CD8-positive, alpha-beta memory T cell (primary cell): ENCODE data around the gene CMSS1. TPM values are rescaled to one million over a fixed set of nuclear protein-coding genes. Genes with fewer than 3 reads are reported as not detected.
A peak's percentile ranks its signal among the peaks of the same experiment; 100 is the strongest.

ENCODE experiments used
- CTCF ChIA-PET: fragments of 350-600 bp; sonication (Branson Sonifier 250); formaldehyde crosslinking; loops from one replicate; lab custom pipeline; 2021; ENCODE audit warnings: antibody characterized with exemption; lab: Charles Lee
- POLR2A ChIA-PET: fragments of 350-600 bp; sonication (Branson Sonifier 250); formaldehyde crosslinking; loops from one replicate; lab custom pipeline; 2021; ENCODE audit warnings: antibody characterized with exemption; lab: Charles Lee
- DNase-seq, 5 donors: peaks; one replicate each; pipeline versions ENCODE4 v3.0.0 to v3.0.0-alpha.2; 2020 to 2022; ENCODE audit warnings: mixed read lengths in 1 of 5
- H3K27ac ChIP-seq: one replicate; pipeline ENCODE4 v1.7.0; 2013; ENCODE audit warnings: low read depth, mild to moderate bottlenecking, low read length, moderate library complexity
- H3K27me3 ChIP-seq: 2 replicates; pipeline ENCODE4 v1.7.0; 2013; ENCODE audit warnings: low read length, mild to moderate bottlenecking; ENCODE audit not compliant: insufficient read depth, poor library complexity, severe bottlenecking
- H3K36me3 ChIP-seq: 2 replicates; pipeline ENCODE4 v1.7.0; 2013; ENCODE audit warnings: mild to moderate bottlenecking, low read length, moderate library complexity; ENCODE audit not compliant: insufficient read depth
- H3K4me1 ChIP-seq: 2 replicates; pipeline ENCODE4 v1.7.0; 2013; ENCODE audit warnings: mild to moderate bottlenecking, low read length, moderate library complexity; ENCODE audit not compliant: insufficient read depth
- H3K4me3 ChIP-seq: 2 replicates; pipeline ENCODE4 v1.7.0; 2013; ENCODE audit warnings: mild to moderate bottlenecking, low read length
- H3K9me3 ChIP-seq: 2 replicates; pipeline ENCODE4 v1.7.0; 2013; ENCODE audit warnings: mild to moderate bottlenecking, low read length
- H3K27ac Mint-ChIP-seq, 8 donors: one replicate each; pipeline ENCODE4 v1.8.0; 2020 to 2021; ENCODE audit warnings: mixed read lengths in 8 of 8, mild to moderate bottlenecking in 6 of 8, inconsistent platforms in 3 of 8, moderate library complexity in 3 of 8
- H3K27me3 Mint-ChIP-seq, 2 donors: one replicate each; pipeline ENCODE4 v1.8.0; 2020 to 2021; ENCODE audit warnings: mixed read lengths in 2 of 2, mild to moderate bottlenecking in 1 of 2, moderate library complexity in 1 of 2
- H3K36me3 Mint-ChIP-seq, 3 donors: one replicate each; pipeline ENCODE4 v1.8.0; 2020 to 2021; ENCODE audit warnings: mixed read lengths in 3 of 3, inconsistent platforms in 1 of 3, mild to moderate bottlenecking in 1 of 3
- H3K4me1 Mint-ChIP-seq, 3 donors: one replicate each; pipeline ENCODE4 v1.8.0; 2020 to 2021; ENCODE audit warnings: mixed read lengths in 3 of 3, inconsistent platforms in 1 of 3, mild to moderate bottlenecking in 1 of 3
- H3K4me3 Mint-ChIP-seq, 7 donors: one replicate each; pipeline ENCODE4 v1.8.0; 2020 to 2021; ENCODE audit warnings: mixed read lengths in 7 of 7, mild to moderate bottlenecking in 6 of 7, moderate library complexity in 4 of 7, inconsistent platforms in 2 of 7
- H3K9me3 Mint-ChIP-seq, 5 donors: one replicate each; pipeline ENCODE4 v1.8.0; 2020 to 2022; ENCODE audit warnings: mixed read lengths in 5 of 5, mild to moderate bottlenecking in 3 of 5, moderate library complexity in 2 of 5, inconsistent platforms in 1 of 5
- polyA plus RNA-seq: library from polyadenylated mRNA; unstranded; fragments of 300-500 nt; fragmentation: Illumina TruSeq; gene quantifications from one replicate; pipeline ENCODE4 v1.2.3, GENCODE V29; 2021
- total RNA-seq, 2 experiments: library from RNA; stranded (reverse); gene quantifications; one replicate each; pipeline ENCODE4 v1.2.3, GENCODE V29; 2021

Gene CMSS1
- total and polyA plus RNA-seq, 3 experiments from 2014 or later: 16.8 to 143 (median 140) TPM

DNA sequence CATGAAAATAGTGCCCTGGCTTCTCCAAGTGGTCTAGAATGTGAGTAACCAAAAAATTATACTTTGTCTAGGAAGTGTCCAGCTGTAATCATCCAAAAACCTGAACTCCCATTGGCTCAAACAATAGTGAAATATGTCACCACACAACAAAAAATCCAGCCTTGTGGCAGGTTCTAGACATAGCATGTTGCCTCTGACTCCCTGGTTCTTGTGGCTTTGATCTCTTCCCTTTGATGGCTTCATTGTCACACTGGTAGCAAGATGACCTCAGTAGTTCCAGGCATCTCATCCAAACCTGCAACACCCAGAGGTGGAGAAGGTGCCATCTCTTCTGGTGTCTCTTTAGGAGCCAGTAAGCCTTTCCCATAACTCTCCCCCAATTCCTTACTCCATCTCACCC lies 74.7 kb downstream of the CMSS1 start:
- no peak overlapping the region for H3K4me3 ChIP-seq
- no peak for DNase-seq
- Mint-ChIP-seq H3K36me3 (peaks cover 0 to 8% (median 4%) of the 10 kb centered on the region in 3 donors), H3K27ac (peak overlapping the region in 1 of 8 donors; percentile 41), H3K9me3 (no peaks in the 10 kb centered on the region), H3K27me3 (no peaks in the 10 kb centered on the region), H3K4me1 (peaks cover 0 to 14% (median 4%) of the 10 kb centered on the region in 3 donors), H3K4me3 (no peak overlapping the region)
- ChIA-PET CTCF (no interaction called here), POLR2A (no interaction called here)
- H3K36me3 ChIP-seq: no peaks in the 10 kb centered on the region
- H3K27ac ChIP-seq: no peak overlapping the region
- no peaks in the 10 kb centered on the region for H3K4me1 ChIP-seq
- H3K9me3 ChIP-seq: no peaks in the 10 kb centered on the region
- H3K27me3 ChIP-seq: no peaks in the 10 kb centered on the region

DNA sequence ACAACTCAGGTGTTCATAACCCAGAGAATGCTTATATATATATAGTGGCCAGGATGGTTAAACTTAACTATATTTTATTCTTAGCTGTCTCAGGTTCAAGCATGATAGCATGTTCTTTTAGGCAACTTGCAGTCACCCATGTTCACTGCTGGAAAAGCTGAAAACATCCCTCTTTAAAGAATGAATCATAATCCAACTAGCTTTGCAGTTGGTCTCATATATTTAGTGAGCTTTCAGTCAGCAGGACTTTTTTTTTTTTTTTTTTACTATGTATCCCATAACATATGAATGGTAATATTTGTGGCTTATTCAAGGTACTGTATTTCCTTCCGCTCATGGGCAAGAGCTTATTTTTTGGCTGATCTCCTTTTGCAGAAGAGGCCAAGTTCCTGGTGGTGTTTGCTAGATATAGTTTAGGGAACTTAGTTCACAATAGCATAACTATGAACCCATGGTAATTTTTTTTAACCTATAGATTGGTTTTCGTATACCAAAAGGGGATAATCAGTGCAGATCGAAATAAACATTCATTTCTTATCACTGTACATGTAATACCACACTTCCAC lies 77.6 kb downstream of the CMSS1 start:
- Histone ChIP-seq H3K27ac (no peak overlapping the region), H3K27me3 (no peaks in the 10 kb centered on the region), H3K36me3 (no peaks in the 10 kb centered on the region), H3K9me3 (no peaks in the 10 kb centered on the region), H3K4me3 (no peak overlapping the region), H3K4me1 (no peaks in the 10 kb centered on the region)
- CTCF ChIA-PET: interaction anchor here (0.8 kb wide), 1 partner anchor 64 kb away, joined by 3 read pairs; no protein-coding TSS in a partner anchor
- DNase-seq: no peak
- H3K9me3 Mint-ChIP-seq: no peaks in the 10 kb centered on the region
- no peak overlapping the region for H3K4me3 Mint-ChIP-seq
- H3K27me3 Mint-ChIP-seq: no peaks in the 10 kb centered on the region
- H3K4me1 Mint-ChIP-seq: peaks cover 0 to 14% (median 0%) of the 10 kb centered on the region in 3 donors
- POLR2A ChIA-PET: interaction anchor here (0.7 kb wide), 1 partner anchor 178 kb away, joined by 3 read pairs; no protein-coding TSS in a partner anchor
- H3K36me3 Mint-ChIP-seq: peaks cover 0 to 4% (median 4%) of the 10 kb centered on the region in 3 donors
- H3K27ac Mint-ChIP-seq: no peak overlapping the region

DNA sequence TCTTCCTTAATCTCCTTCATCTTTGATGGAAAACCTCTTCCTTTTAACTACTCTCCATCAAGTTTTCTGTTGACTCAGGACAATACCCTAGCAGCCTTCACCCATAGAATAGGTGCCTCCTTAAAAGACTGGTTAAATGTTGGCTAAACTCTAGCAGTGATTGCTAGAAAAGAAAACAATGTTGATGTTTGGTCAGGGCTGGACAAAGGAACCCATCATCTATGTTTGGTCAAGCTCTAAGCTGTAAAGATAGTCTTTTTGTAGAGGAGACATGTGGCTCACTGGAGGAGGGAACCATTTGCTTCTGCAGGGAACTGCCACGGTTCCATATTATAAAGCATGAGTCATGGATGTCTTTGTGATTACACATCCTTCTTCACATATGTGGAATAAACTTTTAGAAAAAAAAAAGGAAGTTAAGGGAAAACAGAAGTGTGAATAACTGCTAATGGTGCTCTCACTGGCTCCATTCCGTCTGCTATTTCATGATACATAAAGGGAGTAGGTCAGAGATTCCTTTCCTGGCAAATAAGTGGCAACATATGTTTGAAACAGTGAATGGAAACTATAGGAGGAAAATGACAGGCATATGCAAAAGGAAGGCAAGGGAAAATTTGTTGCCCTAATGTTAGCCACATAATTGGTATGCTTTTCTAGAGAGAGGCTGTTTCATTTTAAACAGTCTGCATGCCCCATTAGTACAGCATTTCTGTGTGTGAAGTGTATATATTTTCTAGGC lies 78.2 kb downstream of the CMSS1 start:
- Mint-ChIP-seq H3K27me3 (no peaks in the 10 kb centered on the region), H3K9me3 (no peaks in the 10 kb centered on the region), H3K27ac (peak overlapping the region in 1 of 8 donors; percentile 77), H3K4me1 (peaks cover 0 to 14% (median 0%) of the 10 kb centered on the region in 3 donors), H3K4me3 (no peak overlapping the region), H3K36me3 (peaks cover 0 to 4% (median 3%) of the 10 kb centered on the region in 3 donors)
- Histone ChIP-seq H3K9me3 (no peaks in the 10 kb centered on the region), H3K4me1 (no peaks in the 10 kb centered on the region), H3K27me3 (no peaks in the 10 kb centered on the region), H3K36me3 (no peaks in the 10 kb centered on the region), H3K4me3 (no peak overlapping the region), H3K27ac (no peak overlapping the region)
- DNase-seq: no peak
- CTCF ChIA-PET: no interaction called here
- POLR2A ChIA-PET: interaction anchor here (0.7 kb wide), 1 partner anchor 177 kb away, joined by 3 read pairs; no protein-coding TSS in a partner anchor

DNA sequence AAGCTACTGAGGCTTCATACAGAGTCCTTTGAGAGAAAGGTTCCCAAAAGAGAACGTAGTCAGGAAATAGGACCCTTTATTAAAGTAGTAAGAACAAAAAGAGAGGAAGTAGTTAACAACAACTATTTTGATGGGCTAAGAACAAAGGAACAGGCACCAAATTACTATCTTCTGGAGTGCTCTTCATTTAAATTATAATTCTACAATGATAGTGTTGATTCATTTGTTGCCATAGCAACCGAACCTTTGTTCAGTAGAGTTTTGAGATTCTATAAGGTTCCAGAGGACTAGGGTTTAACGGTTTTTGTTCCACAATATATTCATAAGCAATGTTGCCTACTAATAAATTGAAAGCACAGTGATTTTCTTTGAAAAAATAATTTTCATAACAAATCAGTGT lies 78.8 kb downstream of the CMSS1 start:
- Histone ChIP-seq H3K9me3 (no peaks in the 10 kb centered on the region), H3K36me3 (no peaks in the 10 kb centered on the region), H3K4me3 (no peak overlapping the region), H3K27me3 (no peaks in the 10 kb centered on the region), H3K27ac (no peak overlapping the region), H3K4me1 (no peaks in the 10 kb centered on the region)
- CTCF ChIA-PET: no interaction called here
- POLR2A ChIA-PET: no interaction called here
- no peak overlapping the region for H3K27ac Mint-ChIP-seq
- H3K9me3 Mint-ChIP-seq: no peaks in the 10 kb centered on the region
- H3K4me3 Mint-ChIP-seq: no peak overlapping the region
- no peak for DNase-seq
- no peaks in the 10 kb centered on the region for H3K27me3 Mint-ChIP-seq
- H3K36me3 Mint-ChIP-seq: peaks cover 0 to 4% (median 3%) of the 10 kb centered on the region in 3 donors
- H3K4me1 Mint-ChIP-seq: peaks cover 0 to 14% (median 0%) of the 10 kb centered on the region in 3 donors

DNA sequence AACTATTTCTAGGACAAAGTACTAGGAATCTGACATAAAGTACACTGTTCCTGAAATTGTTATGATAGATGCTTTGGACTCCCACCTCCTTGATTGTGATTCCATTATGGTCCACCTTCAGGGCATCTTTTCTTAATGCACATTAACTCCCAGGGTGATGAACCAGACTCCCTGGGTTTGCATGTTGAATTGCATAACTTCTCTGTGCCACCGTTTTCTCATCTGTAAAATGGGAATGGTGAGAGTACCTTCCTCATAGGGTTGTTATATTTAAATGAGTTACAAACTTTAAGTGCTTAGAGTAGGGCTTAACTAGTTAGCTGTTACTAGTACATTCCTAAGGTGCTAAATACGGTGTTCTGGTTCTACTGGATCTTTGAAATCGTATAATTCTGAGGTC lies 81.9 kb downstream of the CMSS1 start:
- ChIA-PET CTCF (no interaction called here), POLR2A (no interaction called here)
- Histone ChIP-seq H3K36me3 (no peaks in the 10 kb centered on the region), H3K4me1 (no peaks in the 10 kb centered on the region), H3K9me3 (no peaks in the 10 kb centered on the region), H3K27me3 (no peaks in the 10 kb centered on the region), H3K27ac (no peak overlapping the region), H3K4me3 (no peak overlapping the region)
- Mint-ChIP-seq H3K27me3 (no peaks in the 10 kb centered on the region), H3K36me3 (peaks cover 0 to 4% (median 0%) of the 10 kb centered on the region in 3 donors), H3K27ac (no peak overlapping the region), H3K9me3 (no peaks in the 10 kb centered on the region), H3K4me3 (no peak overlapping the region), H3K4me1 (peaks cover 0 to 7% (median 0%) of the 10 kb centered on the region in 3 donors)
- no peak for DNase-seq

DNA sequence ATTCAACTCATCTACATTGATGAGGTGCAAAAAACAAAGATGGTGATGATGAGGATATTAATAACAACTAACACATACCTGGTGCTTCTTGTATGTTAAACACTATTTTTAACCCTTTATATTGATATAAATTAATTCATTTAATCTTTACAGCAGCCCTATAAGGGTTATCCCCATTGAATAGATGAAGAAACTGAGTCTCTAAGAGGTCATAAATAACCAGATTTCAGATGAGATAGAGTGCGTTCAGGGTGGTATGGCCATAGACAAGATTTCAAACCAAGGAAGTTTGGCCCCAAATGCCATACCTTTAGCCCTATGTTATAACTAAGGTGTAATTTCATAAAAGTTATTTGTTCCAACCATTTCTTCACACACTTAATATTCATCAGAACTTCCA lies 82.6 kb downstream of the CMSS1 start:
- Mint-ChIP-seq H3K27me3 (no peaks in the 10 kb centered on the region), H3K36me3 (peaks cover 0 to 7% (median 0%) of the 10 kb centered on the region in 3 donors), H3K9me3 (no peaks in the 10 kb centered on the region), H3K4me1 (peaks cover 0 to 7% (median 0%) of the 10 kb centered on the region in 3 donors), H3K27ac (no peak overlapping the region), H3K4me3 (no peak overlapping the region)
- no peaks in the 10 kb centered on the region for H3K4me1 ChIP-seq
- H3K4me3 ChIP-seq: no peak overlapping the region
- H3K27ac ChIP-seq: no peak overlapping the region
- no peak for DNase-seq
- no peaks in the 10 kb centered on the region for H3K27me3 ChIP-seq
- POLR2A ChIA-PET: no interaction called here
- no peaks in the 10 kb centered on the region for H3K36me3 ChIP-seq
- CTCF ChIA-PET: no interaction called here
- no peaks in the 10 kb centered on the region for H3K9me3 ChIP-seq

DNA sequence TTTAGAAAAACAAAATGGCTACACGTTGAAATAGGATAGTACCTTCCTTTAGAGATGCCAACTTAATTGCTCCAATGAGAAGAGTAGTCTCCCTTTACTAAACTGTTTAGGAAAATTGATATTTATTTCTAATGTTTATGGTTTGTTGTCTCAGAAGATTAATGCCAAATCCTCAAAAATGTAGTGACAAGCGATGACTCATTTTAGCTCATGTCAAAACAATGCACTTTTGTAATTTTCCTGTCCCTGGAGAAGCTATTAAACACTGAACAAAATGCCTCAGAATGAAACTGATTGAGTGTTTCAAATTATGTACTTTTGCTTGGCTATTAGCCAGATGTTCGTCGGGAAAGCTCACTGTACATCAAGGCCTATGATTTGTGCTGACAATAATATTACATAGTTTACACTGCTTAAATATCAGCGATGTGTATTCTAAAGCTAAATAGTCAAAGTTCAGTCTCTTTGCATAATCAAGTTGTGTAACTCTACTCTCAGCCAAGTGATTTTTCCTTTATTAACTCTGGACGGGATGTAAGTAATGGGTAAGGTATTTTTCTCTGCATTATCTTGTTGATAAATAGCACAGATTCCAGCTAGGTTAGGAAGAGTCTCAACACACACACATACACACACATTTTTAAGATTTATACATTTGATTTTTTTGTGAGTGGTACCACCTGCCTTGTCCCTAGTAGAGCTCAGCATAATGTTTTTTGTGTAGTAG lies 83.7 kb downstream of the CMSS1 start:
- no peak overlapping the region for H3K4me3 Mint-ChIP-seq
- no peaks in the 10 kb centered on the region for H3K36me3 ChIP-seq
- H3K4me3 ChIP-seq: no peak overlapping the region
- no peaks in the 10 kb centered on the region for H3K4me1 Mint-ChIP-seq
- H3K9me3 Mint-ChIP-seq: no peaks in the 10 kb centered on the region
- no peaks in the 10 kb centered on the region for H3K27me3 ChIP-seq
- POLR2A ChIA-PET: no interaction called here
- H3K27ac ChIP-seq: no peak overlapping the region
- H3K27me3 Mint-ChIP-seq: no peaks in the 10 kb centered on the region
- DNase-seq: no peak
- no peak overlapping the region for H3K27ac Mint-ChIP-seq
- peaks cover 0 to 5% (median 0%) of the 10 kb centered on the region in 3 donors for H3K36me3 Mint-ChIP-seq
- CTCF ChIA-PET: no interaction called here
- no peaks in the 10 kb centered on the region for H3K9me3 ChIP-seq
- no peaks in the 10 kb centered on the region for H3K4me1 ChIP-seq

DNA sequence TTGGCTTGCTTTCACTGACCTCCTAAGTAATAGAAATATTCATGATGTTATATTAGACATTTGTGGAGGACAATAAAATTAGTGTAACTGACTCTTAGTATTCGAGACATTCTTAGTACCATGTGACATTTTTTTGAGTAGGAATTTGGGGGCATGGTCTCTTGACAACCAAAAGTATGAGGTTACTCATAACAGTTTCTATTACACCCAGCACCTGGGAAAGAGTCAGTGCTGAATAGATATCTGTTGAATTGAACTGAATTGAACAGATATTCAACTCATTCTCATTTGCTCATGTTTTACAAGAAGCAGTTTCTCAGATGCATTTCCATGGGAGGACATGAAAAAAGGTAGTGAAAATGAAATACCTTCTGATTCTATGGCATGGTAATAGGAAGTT lies 84.4 kb downstream of the CMSS1 start:
- Histone ChIP-seq H3K4me3 (no peak overlapping the region), H3K36me3 (no peaks in the 10 kb centered on the region), H3K27me3 (no peaks in the 10 kb centered on the region), H3K4me1 (no peaks in the 10 kb centered on the region), H3K27ac (no peak overlapping the region), H3K9me3 (no peaks in the 10 kb centered on the region)
- Mint-ChIP-seq H3K27me3 (no peaks in the 10 kb centered on the region), H3K36me3 (peaks cover 0 to 5% (median 0%) of the 10 kb centered on the region in 3 donors), H3K4me3 (no peak overlapping the region), H3K27ac (no peak overlapping the region), H3K9me3 (no peaks in the 10 kb centered on the region), H3K4me1 (no peaks in the 10 kb centered on the region)
- ChIA-PET POLR2A (no interaction called here), CTCF (no interaction called here)
- DNase-seq: no peak
